AG08396 (cell line): ENCODE data around the gene TRIM28.

Experiments used
- DNase-seq: peaks from one replicate; pipeline ENCODE4 v3.0.0; 2012; ENCODE audit warnings: low spot score, mixed read lengths

TRIM28 gene

GRCh38 chr19:58549664-58550361 is 5.9 kb downstream of the TRIM28 start:
- DNase-seq, result no peak

GRCh38 chr19:58550362-58551122 is 6.7 kb downstream of the TRIM28 start:
- DNase-seq, result no peak

- no peak for DNase-seq
These were observed 7.2 kb downstream of the TRIM28 start for GRCh38 chr19:58551123-58551497.

DNA sequence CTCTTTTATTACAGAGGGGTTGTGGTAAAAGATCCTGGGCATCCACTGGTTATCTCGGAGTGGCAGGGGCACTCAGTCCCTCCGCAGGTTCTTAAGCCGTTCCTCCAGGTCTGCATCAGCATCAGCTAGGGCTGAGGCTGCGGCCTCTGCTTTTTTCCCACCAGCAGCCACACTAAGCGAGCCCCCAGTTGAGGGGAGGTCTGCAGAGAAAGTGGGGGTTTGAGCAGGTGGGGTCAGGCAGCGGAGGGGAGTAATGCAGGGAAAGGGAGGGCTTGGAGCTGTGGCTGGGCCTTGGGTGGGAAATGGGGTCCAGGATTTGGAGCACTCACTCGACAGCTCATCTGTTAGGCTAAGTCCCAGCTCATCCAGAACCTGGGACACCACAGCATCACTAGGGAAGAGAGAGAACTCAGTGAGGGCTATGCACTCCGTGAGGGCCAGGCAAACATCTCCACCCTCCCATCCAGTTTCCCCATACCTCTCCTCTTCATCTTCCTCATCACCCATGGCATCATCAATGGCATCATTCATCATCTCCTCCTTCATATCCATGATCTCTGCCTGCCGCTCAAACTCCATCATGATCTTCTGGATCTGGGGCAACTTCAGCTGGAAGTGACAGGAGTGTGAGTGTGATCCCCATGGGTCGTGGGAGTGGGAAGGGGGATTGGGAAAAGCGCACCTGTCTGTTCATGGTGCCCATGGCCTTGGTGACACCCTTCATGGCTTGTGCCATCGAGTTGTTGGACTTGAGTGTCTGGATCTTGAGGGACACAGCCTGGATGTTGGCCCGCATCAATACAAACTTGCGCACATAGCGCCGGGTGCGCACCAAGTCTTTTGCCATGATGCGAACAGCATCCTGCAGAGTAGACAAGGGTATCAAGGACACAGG is 8.0 kb downstream of the TRIM28 start:
- DNase-seq, result no peak

DNA sequence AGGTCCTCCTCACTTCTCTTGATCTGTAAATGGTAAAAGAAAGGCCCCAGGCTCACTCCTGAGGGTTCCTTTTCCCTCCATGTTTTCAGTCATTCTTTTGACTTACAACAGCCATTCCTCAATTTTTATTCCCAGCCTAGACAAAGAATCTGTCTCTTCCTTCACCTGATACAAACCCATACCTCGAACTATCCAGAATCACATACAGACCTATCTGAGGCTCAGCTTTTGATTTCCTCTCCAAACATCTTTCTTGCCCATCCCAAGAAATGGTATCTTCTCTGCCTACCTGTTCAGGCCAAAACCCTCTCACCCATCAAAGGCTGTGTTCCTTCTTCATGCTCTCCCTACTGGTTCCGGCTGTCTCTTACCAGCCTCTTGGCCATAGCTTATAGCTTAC is 8.8 kb downstream of the TRIM28 start:
- no peak for DNase-seq

GRCh38 chr19:58553799-58554493 is 10.1 kb downstream of the TRIM28 start:
- DNase-seq, result no peak

GRCh38 chr19:58554494-58555368 is 10.9 kb downstream of the TRIM28 start, which contains the start of gene CHMP2A:
Gene CHMP2A, minus strand, starts transcription at chr19:58555105. Its CDS starts 893 bp downstream, at chr19:58554212.
- peak; percentile 97 for DNase-seq

- DNase-seq, result no peak
These were observed 11.6 kb downstream of the TRIM28 start for GRCh38 chr19:58555369-58555885.

GRCh38 chr19:58555920-58556621 is 12.2 kb downstream of the TRIM28 start:
- DNase-seq, result no peak

GRCh38 chr19:58556622-58557220 is 12.9 kb downstream of the TRIM28 start:
- DNase-seq, result no peak

GRCh38 chr19:58557221-58558065 is 13.6 kb downstream of the TRIM28 start:
- DNase-seq, result no peak

- no peak for DNase-seq
These were observed 14.3 kb downstream of the TRIM28 start, which contains the start of gene UBE2M for GRCh38 chr19:58558066-58558622. Gene UBE2M, minus strand, starts transcription at chr19:58558611. Its CDS starts 230 bp downstream, at chr19:58558381.

DNA sequence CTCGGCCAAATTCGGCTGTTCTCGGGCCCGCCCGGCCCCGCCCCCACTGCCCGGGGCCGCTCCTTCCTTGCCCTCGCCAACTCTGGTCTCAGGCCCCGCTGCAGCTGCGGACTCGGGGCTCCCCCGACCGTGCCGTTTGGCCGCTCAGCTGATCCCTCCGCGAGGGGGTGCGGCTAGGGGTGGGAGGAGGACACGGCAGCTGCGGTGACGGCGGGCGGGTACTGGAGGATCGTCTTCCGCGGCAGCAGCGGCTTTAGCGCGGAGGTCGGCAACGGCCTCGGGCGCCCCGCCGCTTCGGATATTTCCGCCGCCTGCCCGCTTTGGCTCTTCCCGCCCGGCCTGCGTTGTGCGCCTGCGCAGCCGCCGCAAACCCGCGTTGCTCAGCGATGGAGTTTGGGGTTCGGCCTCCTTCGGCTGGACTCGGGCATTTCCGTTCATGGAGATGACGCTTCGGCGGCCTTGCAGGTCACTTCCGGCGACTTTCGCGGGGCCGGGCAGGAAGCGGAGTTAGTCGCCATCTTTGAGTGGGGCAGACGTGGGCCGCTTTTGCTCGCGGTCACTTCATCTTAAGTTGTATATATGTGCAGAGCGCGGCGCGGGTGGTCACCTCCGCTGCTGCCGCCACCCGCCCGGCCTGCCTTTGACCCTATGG is 14.9 kb downstream of the TRIM28 start:
- peak; percentile 97 for DNase-seq

DNA sequence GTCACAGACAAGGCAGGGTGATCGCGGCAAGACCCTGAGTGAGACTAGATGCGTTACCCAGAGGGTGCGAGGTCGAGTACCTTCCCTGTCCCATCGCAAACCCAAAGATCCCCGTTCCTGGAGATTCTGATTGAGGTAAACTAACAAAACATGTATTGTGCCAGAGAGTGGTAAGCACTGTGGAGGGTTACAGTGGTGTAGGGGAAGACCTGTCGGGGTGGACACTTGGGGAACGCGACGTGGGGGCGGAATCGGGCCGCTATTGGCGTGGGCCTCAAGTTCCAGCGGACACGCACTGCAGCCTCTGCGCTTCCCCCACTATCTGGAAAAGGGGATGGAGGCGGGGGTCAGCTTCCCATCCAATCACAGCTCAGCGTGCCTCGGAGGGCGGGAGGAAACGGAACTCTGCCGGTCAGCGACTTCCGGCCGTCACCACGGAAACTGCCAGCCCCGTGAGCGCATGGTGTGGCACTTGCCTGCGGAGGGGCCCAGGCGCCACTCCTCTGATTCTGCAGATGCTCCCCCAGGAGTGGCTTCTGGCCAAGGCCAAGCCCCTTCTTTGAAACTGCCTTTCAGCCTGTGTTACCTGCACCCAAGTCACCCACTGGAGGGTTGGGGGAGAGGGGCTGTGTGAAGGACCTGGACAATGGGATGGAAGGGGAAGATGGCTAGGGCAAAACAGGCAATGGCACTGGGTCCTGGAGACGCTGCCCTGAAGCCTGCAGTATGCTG is 15.6 kb downstream of the TRIM28 start:
- peak; percentile 97 for DNase-seq

DNA sequence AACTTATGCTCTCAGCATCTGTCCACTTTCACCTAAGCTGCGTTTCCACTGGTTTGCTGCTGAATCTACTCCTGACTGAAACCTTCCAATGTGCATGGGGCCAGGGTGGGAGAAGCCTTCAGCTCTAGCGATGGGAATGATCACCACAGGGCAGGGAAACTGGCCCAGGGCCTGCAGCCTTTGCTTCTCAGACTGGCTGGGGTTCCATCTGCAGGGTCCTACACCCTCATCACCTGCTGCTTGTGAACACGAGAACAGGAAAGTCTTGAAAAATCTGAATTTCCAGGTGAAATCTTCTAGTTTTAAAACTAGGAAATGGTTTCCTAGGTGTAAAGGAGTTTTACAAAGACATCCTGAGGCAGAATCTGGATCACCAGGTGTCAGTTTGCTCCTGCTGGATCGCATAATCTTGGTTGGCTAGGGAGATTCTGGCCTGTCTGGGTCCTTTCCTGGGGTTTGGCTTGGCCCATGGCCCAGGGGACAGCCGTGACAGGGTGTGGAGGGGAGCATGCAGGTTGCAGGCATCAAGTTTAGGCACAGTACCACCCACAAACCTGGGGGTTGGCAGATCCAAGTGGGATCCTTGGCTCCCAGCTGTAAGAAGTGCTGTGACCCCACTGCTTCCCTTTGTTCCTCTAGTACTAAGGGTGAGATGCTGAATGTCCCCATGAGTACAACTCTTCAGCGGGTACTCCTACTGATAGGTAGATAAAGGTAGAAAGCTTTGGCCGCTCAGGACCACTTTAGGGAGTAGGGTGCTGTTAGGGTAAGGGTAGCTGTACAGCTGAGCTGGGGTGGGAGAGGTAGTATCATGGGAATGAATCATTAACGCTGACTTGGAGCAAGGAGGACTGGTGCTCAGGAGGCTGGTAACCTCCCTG is 16.4 kb downstream of the TRIM28 start:
- no peak for DNase-seq

DNA sequence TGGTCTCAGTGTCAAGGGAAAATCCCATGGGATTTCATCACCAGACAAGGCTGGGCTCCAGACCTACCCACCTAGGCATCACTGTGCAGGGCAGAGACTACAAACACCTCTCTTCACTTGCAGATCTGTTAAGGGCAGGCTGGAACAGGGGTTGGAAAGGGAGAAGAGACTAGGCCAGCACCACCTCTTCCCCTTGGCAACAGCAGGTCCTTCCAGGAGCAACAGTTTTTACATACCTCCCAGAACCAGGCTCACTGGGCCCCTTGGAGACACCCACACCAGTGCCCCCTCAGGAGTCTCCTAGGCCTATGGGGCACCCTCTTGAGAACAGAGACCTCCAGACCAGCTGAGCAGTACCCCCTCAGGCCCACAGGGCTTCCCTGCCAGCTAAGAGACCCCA is 17.1 kb downstream of the TRIM28 start:
- DNase-seq, result no peak
